GM12874 (cell line): Measurements from ENCODE around the gene PXT1.

Experiments used
- TF ChIP-seq, protein P1 (sequence below): IDR thresholded peaks from 2 replicates; pipeline ENCODE4 v1.5.1; 2011; ENCODE audit warnings: low read depth, mild to moderate bottlenecking, control low read depth, low read length, moderate library complexity; ENCODE audit not compliant: insufficient read depth

The PXT1 gene

DNA sequence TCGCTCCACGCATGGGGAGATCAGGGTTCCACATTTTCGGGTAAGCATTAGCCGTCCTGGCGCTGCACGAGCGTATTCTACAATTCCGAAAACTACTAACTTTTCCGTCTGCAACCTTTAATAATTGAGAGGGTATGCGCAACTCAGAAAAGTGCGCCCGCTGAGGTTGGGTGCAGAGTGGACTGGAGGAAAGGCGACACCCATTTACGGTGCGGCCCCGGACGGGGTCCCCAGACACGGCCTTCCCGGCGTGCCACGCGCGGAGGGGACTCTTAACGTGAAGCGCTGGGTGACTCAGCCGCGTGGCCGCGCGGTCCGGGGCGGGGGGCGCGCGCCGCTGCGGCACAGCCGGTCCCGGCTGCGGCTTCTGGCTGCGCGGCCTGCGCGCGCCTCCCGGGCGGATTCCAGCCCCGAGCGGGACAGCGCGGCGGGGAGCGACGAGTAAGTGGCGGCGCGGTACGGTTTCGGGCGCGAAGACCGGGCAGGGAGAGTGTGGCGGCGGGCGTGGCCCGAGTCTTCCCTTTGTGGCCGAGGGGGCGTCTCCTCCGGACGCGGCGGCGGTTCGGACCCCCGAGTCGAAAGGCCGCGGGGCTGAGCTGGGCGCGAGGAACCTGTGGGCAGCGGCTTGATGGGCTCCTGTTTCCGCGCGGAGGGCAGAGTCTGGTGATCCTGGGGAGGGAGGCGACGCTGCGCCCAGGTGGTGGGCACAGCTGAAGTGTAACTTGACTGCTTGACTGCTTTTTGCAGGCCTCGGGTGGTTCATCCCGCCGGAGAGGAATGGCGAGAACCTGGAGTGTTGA, at the start of gene PXT1, which contains the start of gene KCTD20:
PXT1 (minus strand) TSS at position 184 of the 800 bp plus-strand sequence. CDS start 16,772 bp downstream, outside the sequence.
KCTD20 (plus strand) TSS at position 330 of the 800 bp plus-strand sequence. CDS start 27,098 bp downstream, outside the sequence.
- TF ChIP-seq, protein P1, sequence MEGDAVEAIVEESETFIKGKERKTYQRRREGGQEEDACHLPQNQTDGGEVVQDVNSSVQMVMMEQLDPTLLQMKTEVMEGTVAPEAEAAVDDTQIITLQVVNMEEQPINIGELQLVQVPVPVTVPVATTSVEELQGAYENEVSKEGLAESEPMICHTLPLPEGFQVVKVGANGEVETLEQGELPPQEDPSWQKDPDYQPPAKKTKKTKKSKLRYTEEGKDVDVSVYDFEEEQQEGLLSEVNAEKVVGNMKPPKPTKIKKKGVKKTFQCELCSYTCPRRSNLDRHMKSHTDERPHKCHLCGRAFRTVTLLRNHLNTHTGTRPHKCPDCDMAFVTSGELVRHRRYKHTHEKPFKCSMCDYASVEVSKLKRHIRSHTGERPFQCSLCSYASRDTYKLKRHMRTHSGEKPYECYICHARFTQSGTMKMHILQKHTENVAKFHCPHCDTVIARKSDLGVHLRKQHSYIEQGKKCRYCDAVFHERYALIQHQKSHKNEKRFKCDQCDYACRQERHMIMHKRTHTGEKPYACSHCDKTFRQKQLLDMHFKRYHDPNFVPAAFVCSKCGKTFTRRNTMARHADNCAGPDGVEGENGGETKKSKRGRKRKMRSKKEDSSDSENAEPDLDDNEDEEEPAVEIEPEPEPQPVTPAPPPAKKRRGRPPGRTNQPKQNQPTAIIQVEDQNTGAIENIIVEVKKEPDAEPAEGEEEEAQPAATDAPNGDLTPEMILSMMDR = no peak

GRCh38 chr6:36492092-36492491, 49.4 kb upstream of the PXT1 start:
- TF ChIP-seq, protein P1 = no peak

DNA sequence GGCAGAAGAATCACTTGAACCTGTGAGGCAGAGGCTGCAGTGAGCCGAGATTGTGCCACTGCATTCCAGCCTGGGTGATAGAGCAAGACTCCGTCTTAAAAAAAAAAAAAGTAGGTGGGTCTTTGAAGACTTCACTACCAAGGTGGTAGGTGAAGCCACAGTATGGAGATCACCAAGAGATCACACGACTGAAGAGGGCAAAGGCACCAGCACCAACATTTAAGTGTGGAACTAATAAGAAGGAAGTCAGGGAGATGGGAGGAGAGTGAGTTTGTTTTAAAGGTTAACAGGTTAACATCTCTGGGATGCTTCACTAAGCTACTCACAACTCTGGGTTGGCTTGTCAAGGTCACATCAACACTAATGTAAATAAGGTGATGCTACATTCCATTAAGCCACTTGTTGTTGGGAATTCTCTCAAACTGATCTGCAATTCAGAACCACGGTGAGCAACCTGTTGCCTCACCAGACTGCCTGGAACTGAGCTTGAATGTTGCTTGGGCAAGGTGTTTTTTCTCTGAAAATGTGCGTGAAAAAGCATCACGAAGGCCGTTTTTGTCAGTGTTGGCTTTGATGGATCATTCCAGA, 48.8 kb upstream of the PXT1 start:
- TF ChIP-seq, protein P1 = no peak

DNA sequence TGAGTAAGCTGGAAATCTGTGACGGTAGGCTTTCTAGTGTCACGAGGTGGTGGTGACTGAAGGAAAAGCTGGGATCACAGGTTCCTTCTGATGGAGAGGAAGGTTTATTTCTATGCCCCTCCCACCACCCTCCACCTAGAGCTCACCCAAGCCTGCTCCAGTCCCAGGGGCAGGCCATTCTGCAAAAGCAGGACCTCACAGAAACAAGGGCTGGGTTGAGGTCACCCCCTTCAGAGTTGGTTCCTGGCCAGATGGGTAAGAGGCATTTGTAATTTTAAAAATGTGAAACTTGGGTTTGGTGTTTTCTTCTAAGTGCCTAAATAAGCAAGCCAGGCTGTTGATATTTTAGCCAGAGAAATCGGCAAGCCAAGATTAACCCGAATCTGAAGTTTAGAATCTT, 46.8 kb upstream of the PXT1 start:
- TF ChIP-seq, protein P1 = no peak

GRCh38 chr6:36488221-36488620, 45.6 kb upstream of the PXT1 start:
- TF ChIP-seq, protein P1 = no peak

- TF ChIP-seq, protein P1 = no peak
Measured at GRCh38 chr6:36487698-36488097, 45.0 kb upstream of the PXT1 start.

DNA sequence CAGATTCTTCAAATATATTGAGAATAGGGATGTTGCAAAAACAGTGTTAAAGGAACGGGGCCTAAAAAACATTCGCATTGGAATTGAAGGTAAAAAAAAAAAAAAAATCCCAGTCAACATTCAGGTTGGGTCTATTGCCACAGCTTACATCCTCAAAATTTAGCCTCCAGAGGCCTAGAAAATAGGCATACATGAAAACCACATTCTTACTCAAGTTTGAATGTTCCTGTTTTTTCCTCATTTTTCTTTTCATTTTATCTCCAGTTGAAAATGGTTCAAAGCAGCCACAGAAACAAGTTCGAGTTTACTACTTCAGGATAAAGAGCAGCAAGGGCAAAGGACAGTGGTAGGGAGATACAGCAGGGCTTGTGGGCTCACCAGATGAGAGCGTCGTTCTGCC, 42.1 kb upstream of the PXT1 start:
- TF ChIP-seq, protein P1 = no peak
